GM12878 (cell line): ENCODE results near the gene DPY19L1. TPM values are rescaled to one million over a fixed set of nuclear protein-coding genes. Genes with fewer than 3 reads are reported as not detected.
"Not testable (repeated sequence)": the region's sequence is repeated elsewhere in the genome, so short reads cannot be mapped to it uniquely, and the experiment has no call there.

ENCODE experiments used
- ATAC-seq: fragments of 200-7000 bp; cut with Tn5 transposase; 3 replicates; pipeline ENCODE4 v1.9.1; 2020; ENCODE audit warnings: mild to moderate bottlenecking, moderate library complexity
- BruUV-seq: library from RNA; stranded (reverse); fragments of 400-500 nt; replicated peaks from 2 replicates; lab custom pipeline; 2021; lab: Mats Ljungman, UMichigan
- CTCF ChIA-PET: fragments of 300-600 bp; sonication (Branson Sonifier 250); formaldehyde crosslinking; extraction: SDS; loops from one replicate; lab custom pipeline; 2021; ENCODE audit warnings: inconsistent platforms; lab: Yijun Ruan, JAX
- POLR2A ChIA-PET: fragments of 350-600 bp; formaldehyde crosslinking; extraction: SDS; loops from one replicate; lab custom pipeline; 2021; ENCODE audit warnings: inconsistent platforms; lab: Charles Lee
- RAD21 ChIA-PET: fragments of 300-600 bp; sonication (Branson Sonifier 250); formaldehyde crosslinking; loops from one replicate; lab custom pipeline; 2023; ENCODE audit warnings: antibody characterized with exemption; ENCODE audit not compliant: unreplicated experiment; lab: Charles Lee
- SMC1A ChIA-PET: fragments of 300-600 bp; sonication (Branson Sonifier 250); formaldehyde crosslinking; loops from one replicate; lab custom pipeline; 2023; ENCODE audit not compliant: unreplicated experiment, uncharacterized antibody; lab: Charles Lee
- DNase-seq: peaks from one replicate; pipeline ENCODE4 v3.0.0-alpha.2; 2011; ENCODE audit warnings: low read depth, low spot score
- FAIRE-seq: peaks from 3 replicates; lab custom pipeline; 2011; peaks lifted over from hg19 to GRCh38; lab: Jason Lieb, UNC
- H2AFZ ChIP-seq: 2 replicates; pipeline ENCODE4 v1.6.0; 2011; ENCODE audit warnings: low read depth, low read length, control low read depth; ENCODE audit not compliant: control insufficient read depth
- H3K27ac ChIP-seq: 2 replicates; pipeline ENCODE4 v1.5.1; 2011; ENCODE audit warnings: control low read depth; ENCODE audit not compliant: control insufficient read depth, insufficient read depth
- H3K27me3 ChIP-seq, 2 experiments: replicated peaks in 1 of 2; 2 replicates each; pipeline versions ENCODE4 v1.6.0 to v1.6.1; 2011; ENCODE audit warnings: low read length in 1 of 2; ENCODE audit not compliant: control insufficient read depth in 2 of 2, insufficient read depth in 2 of 2
- H3K36me3 ChIP-seq, 2 experiments: 2 replicates each; pipeline ENCODE4 v1.5.1; 2011; ENCODE audit warnings: low read length in 1 of 2; ENCODE audit not compliant: control insufficient read depth in 2 of 2, insufficient read depth in 2 of 2
- H3K4me1 ChIP-seq: 2 replicates; pipeline ENCODE4 v1.6.1; 2011; ENCODE audit warnings: mild to moderate bottlenecking, low read length, moderate library complexity, mixed read lengths; ENCODE audit not compliant: control insufficient read depth, insufficient read depth
- H3K4me2 ChIP-seq: 2 replicates; pipeline ENCODE4 v1.6.0; 2011; ENCODE audit warnings: control low read depth; ENCODE audit not compliant: control insufficient read depth, insufficient read depth
- H3K4me3 ChIP-seq: fragments of 200-600 bp; sonication (generic); 2 replicates; pipeline ENCODE4 v1.5.1; 2016
- H3K79me2 ChIP-seq: 2 replicates; pipeline ENCODE4 v1.6.0; 2011; ENCODE audit warnings: low read length; ENCODE audit not compliant: control insufficient read depth, insufficient read depth
- H3K9ac ChIP-seq: 2 replicates; pipeline ENCODE4 v1.8.0; 2011; ENCODE audit warnings: low read length, control low read depth, mixed read lengths; ENCODE audit not compliant: control insufficient read depth, insufficient read depth
- H3K9me3 ChIP-seq: replicated peaks from 3 replicates; pipeline ENCODE4 v1.5.1; 2011; ENCODE audit warnings: mild to moderate bottlenecking, low read length; ENCODE audit not compliant: control insufficient read depth, insufficient read depth
- H4K20me1 ChIP-seq: 2 replicates; pipeline ENCODE4 v1.6.0; 2011; ENCODE audit not compliant: control insufficient read depth, insufficient read depth
- WGBS: methylation state at CpG from one replicate; pipeline ENCODE4 v1.1.6; 2016; ENCODE audit warnings: low lambda C conversion rate; ENCODE audit not compliant: insufficient replicate concordance, insufficient coverage; ENCODE audit errors: missing lambda C conversion rate; 5-methylcytosine and 5-hydroxymethylcytosine counted together
- in situ Hi-C: fragments of 300-500 bp; cut with MboI; formaldehyde crosslinking; loops from 9 replicates; pipeline ENCODE4 v1.14.3; 2018; ENCODE audit warnings: mixed read lengths
- intact Hi-C: fragments of 100-400 bp; cut with micrococcal nuclease; formaldehyde crosslinking; loops from one replicate; pipeline ENCODE4 v1.14.2; 2022; ENCODE audit not compliant: unreplicated experiment
- polyA plus RNA-seq, 11 experiments: library from polyadenylated mRNA; depleted of rRNA in 4 of 11; unstranded in 6 of 11; stranded (reverse) in 5 of 11; fragments of >200 nt; fragmentation: Nextera tagmentation in 4 of 11; fragmentation: Illumina TruSeq in 1 of 11; extraction: Ambion mirVana in 4 of 11; extraction: Trizol in 1 of 11; gene quantifications; 1 replicate in 1 of 11; 2 replicates in 10 of 11; pipeline versions ENCODE4 v1.2.1 to v1.2.3, GENCODE V29; 2011 to 2016; ENCODE audit warnings: inconsistent platforms in 2 of 11, missing spikeins in 2 of 11, low read depth in 1 of 11
- total RNA-seq, 4 experiments: library from RNA; depleted of rRNA in 3 of 4; stranded (reverse); fragments of >200 nt in 3 of 4; fragmentation: Illumina TruSeq in 1 of 4; extraction: Trizol in 1 of 4; gene quantifications; 2 replicates each; pipeline versions ENCODE4 v1.2.1 to v1.2.3, GENCODE V29; 2013 to 2021
- TF ChIP-seq, protein P1 (sequence below), 3 experiments: IDR thresholded peaks in 2 of 3; conservative IDR thresholded peaks in 1 of 3; 2 replicates each; pipeline ENCODE4 v1.5.1; 2011; ENCODE audit warnings: low read depth in 3 of 3, low read length in 3 of 3, mild to moderate bottlenecking in 3 of 3, control low read depth in 2 of 3, moderate library complexity in 2 of 3, inconsistent platforms in 1 of 3, mixed read lengths in 1 of 3; ENCODE audit not compliant: control insufficient read depth in 2 of 3, insufficient read depth in 1 of 3; ENCODE audit errors: extremely low read depth in 1 of 3

Gene DPY19L1
- total and polyA plus RNA-seq, 10 of the 15 experiments (the other 5 are each of a cell fraction or from before 2014, with no cell fraction given): 0.47 to 35.4 (median 3.8) TPM

DNA sequence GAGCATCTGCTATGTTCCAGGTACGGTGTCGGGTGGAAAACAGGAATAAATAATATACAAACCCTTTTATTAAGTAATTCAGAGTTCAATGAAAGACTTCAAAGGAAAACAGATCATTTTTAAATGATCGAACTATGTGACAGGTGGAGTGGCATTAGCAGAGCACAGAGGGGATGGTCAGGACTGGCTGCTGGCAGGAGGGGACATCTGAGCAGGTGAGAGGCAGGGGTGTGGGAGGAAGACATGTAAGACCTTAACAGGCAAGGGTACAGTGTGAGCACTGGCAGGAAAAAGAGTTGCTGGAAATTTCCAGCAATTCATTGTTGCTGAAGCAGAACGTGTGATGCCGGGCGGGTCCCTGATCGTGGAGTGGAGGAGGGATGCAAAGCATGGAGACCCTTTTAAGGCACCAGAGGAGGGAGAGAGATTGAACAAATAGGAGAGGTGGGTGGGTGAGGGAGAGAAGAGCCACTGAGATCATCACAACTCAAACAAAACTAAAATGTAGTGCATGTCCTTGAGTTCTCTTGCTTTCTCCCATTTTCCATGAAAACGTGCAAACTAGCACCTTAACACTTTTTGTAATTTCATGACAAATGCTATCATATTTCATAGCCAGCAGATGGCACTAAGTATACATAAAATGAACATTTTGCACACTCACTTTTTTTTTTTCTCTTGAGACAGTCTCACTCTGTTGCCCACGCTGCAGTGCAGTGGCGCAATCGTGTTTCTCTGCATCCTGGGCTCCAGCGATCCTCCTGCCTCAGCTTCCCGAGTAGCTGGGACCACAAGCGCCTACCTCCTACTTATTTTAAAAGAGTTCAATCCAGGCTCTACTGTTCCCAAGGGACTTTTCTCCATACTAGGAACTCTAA lies 35.9 kb upstream of the DPY19L1 start:
- TF ChIP-seq, protein P1, sequence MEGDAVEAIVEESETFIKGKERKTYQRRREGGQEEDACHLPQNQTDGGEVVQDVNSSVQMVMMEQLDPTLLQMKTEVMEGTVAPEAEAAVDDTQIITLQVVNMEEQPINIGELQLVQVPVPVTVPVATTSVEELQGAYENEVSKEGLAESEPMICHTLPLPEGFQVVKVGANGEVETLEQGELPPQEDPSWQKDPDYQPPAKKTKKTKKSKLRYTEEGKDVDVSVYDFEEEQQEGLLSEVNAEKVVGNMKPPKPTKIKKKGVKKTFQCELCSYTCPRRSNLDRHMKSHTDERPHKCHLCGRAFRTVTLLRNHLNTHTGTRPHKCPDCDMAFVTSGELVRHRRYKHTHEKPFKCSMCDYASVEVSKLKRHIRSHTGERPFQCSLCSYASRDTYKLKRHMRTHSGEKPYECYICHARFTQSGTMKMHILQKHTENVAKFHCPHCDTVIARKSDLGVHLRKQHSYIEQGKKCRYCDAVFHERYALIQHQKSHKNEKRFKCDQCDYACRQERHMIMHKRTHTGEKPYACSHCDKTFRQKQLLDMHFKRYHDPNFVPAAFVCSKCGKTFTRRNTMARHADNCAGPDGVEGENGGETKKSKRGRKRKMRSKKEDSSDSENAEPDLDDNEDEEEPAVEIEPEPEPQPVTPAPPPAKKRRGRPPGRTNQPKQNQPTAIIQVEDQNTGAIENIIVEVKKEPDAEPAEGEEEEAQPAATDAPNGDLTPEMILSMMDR (IDR thresholded peaks at IDR 0.05 in 2 of 3, conservative IDR thresholded peaks at IDR 0.05 in 1 of 3; ENCODE audit: control insufficient read depth in 2 of 3, extremely low read depth in 1 of 3, insufficient read depth in 1 of 3, low read depth in 3 of 3, low read length in 3 of 3): peak in 1 of 3 experiments; percentile 17; a peak in 1 of 6 replicates
- TF ChIP-seq, all 136 proteins: peak for 1; not testable (repeated sequence) for 135
- BruUV-seq, RAD21 ChIA-PET, H3K79me2 ChIP-seq, H4K20me1 ChIP-seq, POLR2A ChIA-PET, SMC1A ChIA-PET, H3K9ac ChIP-seq, H3K4me2 ChIP-seq, H3K9me3 ChIP-seq, H3K4me3 ChIP-seq, H3K36me3 ChIP-seq, H3K4me1 ChIP-seq, DNase-seq, CTCF ChIA-PET, H2AFZ ChIP-seq, H3K27ac ChIP-seq, FAIRE-seq, H3K27me3 ChIP-seq: not testable (repeated sequence)
- 26% methylated on average over 14 of the region's 14 CpGs for WGBS
- in situ Hi-C loops: loop anchor here (25.0 kb wide), 1 partner anchor 439 kb away; no protein-coding TSS in a partner anchor
- ATAC-seq: peak; percentile 71
- intact Hi-C loops: loop anchor here (5.0 to 10.0 kb wide), 2 partner anchors 449 to 552 kb away; no protein-coding TSS in a partner anchor

DNA sequence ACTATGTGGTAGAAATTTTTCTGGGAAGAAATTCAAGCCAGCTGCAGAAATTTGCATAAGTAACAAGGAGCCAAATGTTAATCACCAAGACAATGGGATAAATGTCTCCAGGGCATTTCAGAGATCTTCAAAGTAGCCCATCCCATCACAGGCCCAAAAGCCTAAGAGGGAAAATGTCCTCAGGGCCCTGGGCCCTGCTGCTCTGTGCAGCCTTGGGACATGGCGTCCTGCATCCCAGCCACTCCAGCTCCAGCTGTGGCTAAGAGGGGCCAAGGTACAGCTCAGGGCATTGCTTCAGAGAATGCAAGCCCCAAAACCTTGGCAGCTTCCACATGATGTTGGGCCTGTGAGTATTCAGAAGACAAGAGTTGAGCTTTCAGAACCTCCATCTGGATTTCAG lies 31.8 kb upstream of the DPY19L1 start:
- CTCF ChIA-PET, H4K20me1 ChIP-seq, H3K27me3 ChIP-seq, H3K4me1 ChIP-seq, H2AFZ ChIP-seq, H3K27ac ChIP-seq, FAIRE-seq, H3K79me2 ChIP-seq, SMC1A ChIA-PET, intact Hi-C loops, H3K36me3 ChIP-seq, H3K4me3 ChIP-seq, BruUV-seq, H3K4me2 ChIP-seq, H3K9ac ChIP-seq, H3K9me3 ChIP-seq, RAD21 ChIA-PET, ATAC-seq, POLR2A ChIA-PET, DNase-seq: not testable (repeated sequence)
- in situ Hi-C loops: loop anchor here (25.0 kb wide), 1 partner anchor 443 kb away; no protein-coding TSS in a partner anchor
- 18% methylated on average over 1 of the region's 1 CpG for WGBS

DNA sequence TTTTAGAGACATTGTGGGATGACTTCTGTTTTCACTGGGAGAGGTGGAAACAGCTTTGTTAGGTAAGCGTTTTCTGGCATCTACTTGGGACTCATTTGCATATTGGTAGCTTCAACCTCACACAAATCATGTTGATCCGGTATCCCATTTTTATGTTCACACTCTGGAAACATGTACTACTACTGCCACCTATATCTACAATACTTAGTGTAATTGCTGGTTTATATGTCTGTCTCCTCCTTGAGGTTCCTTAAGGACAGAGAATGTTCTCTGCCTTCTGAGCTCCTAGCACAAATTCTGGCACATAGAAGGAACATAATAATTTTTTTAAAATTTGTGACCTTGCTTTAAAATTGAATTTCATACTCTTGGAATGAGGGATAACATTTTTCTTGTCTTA lies 28.1 kb upstream of the DPY19L1 start:
- intact Hi-C loops, H3K9me3 ChIP-seq, H3K27me3 ChIP-seq, H2AFZ ChIP-seq, SMC1A ChIA-PET, H3K9ac ChIP-seq, DNase-seq, H4K20me1 ChIP-seq, H3K4me2 ChIP-seq, POLR2A ChIA-PET, H3K4me1 ChIP-seq, FAIRE-seq, H3K36me3 ChIP-seq, RAD21 ChIA-PET, H3K4me3 ChIP-seq, H3K79me2 ChIP-seq, BruUV-seq, H3K27ac ChIP-seq, ATAC-seq: not testable (repeated sequence)
- CTCF ChIA-PET: interaction anchor here (1.6 kb wide), 1 partner anchor 10 kb away, joined by 4 read pairs; no protein-coding TSS in a partner anchor
- WGBS: 8% methylated on average over 2 of the region's 2 CpGs
- in situ Hi-C loops: loop anchor here (25.0 kb wide), 1 partner anchor 447 kb away; no protein-coding TSS in a partner anchor
